Measurements from ENCODE around the gene KCNQ1. TPM values are rescaled to one million over a fixed set of nuclear protein-coding genes. Genes with fewer than 3 reads are reported as not detected.

Gene KCNQ1
- polyA plus RNA-seq, 4 donors: 2.3 to 13.0 (median 10.0) TPM

DNA sequence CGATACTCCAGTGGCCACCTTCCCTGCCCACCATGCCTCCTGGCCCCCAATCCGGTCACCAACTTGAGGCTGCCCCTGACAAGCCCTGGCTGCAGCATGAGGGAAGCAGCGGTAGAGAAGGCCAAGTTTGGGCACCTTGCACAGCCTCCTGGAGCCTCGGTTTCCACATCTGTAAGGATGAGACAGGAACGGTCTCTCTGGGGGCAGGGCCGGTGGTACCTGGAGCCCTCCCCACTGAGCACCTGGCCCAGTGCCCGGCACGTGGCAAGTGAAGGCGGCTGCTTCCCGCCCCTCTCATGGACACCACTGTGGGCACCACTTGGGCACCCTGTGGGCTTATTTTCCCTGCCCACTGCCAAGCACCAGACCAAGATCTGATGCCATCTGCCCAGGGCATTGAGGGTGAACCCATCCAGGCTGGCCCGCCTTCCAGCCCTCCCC lies 363.0 kb downstream of the KCNQ1 start:
- DNase-seq (ENCODE audit: low read depth in 4 of 4, low spot score in 3 of 4): no peak

DNA sequence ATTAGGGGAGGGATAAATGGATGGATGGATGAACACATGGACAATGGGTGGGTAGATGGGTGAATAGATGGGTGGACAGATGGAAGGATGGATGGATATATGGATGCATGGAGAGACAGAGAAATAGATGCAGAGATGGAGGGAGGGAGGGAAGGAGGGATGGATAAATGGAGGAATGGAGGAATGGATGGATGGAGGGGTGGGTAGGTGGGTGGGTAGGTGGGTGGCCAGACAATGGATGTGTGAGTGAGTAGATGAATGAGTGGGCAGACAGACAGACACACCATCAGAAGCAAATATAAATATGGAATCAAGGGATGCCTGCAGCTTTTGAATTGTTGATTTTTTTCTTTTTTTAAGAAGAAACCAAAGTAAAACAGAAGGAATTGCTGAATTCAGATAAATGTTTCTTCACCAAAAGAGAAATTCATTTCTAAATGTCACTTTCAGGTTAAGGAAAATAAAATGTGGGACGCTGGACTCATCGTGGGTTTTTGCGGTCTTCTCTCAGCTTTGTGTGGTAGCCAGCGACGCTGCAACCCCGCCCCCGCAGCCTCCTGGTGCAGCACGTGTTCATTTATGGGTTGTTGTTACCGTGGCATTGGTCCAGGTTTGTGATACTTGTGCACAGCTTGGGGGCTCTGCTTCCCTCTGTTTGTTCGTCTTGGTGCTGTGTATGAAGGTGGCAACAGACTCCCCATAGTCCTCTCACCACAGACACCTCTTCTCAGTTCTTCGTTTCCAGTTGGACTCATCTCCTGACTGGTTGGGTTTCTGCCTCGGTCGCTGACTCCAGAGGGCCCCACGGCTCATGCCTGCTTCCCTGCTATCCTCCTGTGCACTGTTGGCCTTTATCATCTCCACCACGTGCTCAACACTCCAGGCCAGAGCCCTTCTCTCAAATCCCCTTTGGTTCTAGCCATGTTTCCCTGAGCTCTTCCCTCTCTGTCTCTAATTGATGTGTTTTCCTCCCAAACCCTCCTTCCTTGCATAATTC lies 364.3 kb downstream of the KCNQ1 start:
- DNase-seq (ENCODE audit: low read depth in 4 of 4, low spot score in 3 of 4): no peak

DNA sequence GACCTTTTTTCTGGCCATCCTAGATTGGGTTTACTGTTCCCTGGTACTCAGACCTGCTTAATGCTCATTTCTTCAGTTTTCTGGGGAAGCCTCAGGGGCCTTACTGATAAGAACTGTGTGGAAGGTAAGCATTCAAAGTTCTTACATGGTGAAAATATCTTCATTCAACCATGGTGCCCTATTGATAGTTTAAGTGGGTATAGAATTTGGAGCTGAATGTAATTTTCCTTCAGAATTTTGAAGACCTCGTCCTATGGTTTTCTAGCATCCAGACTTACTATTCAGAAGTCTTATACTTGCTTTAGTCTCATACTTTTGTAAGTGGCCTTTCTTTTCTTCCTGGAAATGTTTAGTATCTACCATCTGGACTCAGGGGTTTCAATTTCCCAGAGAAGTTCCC lies 365.0 kb downstream of the KCNQ1 start:
- DNase-seq (ENCODE audit: low read depth in 4 of 4, low spot score in 3 of 4): no peak

DNA sequence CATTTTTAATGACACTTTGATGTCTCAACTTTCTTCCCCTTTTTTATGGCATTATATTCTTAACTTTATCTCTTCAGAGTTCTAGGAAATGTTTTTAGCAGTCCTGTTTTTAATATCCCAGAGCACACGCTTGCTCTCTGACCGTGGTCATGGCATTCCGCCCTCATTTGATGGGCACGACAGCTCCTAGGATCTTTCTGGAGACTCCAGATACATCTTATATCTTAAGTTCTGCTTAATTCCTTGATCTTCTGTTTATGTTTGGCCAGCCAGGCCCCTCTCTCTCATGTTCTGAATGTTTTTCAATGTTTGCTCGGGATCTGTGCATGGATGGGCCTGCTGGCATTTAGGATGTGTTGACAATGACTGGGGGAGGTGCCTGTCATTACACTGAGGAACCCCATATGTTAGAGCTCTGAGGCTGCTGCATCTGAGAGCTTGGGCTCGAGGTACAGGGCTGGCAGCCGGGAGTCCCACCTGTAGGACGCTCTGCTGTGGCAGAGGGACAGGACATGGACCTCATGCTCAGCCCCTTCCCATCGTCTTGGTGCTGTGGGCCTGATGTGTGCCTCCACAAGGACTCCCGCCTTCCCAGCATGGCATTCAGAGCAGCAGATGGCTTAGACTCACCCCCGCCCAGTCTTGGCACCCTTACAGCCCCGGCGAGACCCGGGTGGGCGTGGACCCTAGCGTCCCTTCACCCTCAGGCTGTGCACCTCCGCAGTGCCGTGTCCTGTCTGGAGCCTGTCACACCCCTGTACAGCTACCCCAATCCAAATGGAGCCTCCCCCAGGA lies 365.8 kb downstream of the KCNQ1 start:
- DNase-seq (ENCODE audit: low read depth in 4 of 4, low spot score in 3 of 4): no peak

DNA sequence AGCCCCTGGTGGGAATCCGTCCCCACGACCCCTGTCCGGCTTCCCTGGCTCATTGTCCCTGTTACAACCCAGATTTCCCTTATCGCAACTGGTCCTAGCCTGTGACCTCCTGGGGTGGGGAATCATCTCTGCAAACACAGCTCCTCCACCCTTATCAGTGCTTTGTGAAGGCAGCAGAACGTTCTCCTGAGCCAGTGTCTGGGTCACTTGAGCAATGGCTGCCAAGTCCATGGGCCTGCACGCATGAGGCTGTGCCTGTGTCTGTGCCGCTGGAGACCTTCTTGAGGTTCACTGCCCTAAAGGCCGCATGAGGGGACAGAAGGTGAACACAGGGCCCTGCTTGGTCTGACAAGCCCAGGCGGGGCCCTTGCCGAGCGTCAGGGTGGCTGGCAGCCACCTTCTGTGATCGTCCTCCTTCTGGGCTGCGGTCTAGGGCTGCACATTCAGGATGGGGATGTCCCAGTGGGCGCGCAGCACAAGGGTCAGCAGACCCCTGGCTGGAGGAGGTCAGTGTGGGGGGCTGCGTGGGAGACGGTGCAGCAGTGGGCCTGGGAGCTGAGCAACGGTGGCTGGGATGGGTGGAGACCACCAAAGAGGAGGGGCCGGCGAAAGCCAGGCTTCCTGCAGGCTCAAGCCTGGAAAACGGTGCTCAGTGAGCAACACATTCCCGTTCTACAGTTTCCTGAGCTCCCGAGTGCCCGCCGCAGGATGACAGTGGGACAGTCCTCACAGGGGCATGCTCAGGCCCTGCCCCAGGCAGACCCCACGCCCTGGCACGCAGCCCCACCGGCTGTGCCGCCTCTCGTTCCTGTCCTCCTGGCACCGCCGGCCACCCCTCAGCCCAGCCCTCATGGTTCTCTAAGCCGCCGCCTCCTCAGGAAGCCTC lies 366.6 kb downstream of the KCNQ1 start:
- DNase-seq (ENCODE audit: low read depth in 4 of 4, low spot score in 3 of 4): no peak

DNA sequence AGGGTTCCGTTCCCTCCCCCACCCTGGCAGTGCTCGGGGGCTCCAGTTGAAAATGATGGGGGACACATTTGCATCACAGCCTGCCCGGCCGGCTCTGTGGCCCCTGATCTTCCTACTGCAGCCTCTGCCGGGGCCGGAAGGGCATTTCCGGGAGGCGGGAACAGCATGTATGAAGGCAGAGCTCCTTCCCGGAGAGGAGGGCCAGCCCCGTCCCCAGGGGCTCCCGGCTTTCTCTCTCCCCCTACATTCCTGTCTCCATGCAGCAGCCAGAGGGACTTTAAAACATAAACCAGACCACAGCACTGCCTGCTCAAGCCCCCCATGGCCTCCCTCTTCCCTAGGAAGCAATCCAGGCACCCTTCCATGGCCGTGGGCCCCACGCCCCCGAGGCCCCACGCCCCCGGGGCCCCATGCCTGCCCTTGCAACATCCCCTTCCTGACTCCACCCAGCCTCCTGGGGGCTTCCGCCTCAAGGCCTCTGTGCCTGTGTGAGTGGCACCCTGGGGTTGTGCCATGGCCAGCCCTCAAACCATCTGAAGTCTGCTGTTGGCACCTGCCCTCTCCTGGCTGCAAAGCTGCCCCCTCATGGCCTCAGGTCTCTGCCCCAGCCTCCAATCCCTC lies 367.7 kb downstream of the KCNQ1 start:
- DNase-seq (ENCODE audit: low read depth in 4 of 4, low spot score in 3 of 4): peak in 1 of 4 donors; percentile 66

DNA sequence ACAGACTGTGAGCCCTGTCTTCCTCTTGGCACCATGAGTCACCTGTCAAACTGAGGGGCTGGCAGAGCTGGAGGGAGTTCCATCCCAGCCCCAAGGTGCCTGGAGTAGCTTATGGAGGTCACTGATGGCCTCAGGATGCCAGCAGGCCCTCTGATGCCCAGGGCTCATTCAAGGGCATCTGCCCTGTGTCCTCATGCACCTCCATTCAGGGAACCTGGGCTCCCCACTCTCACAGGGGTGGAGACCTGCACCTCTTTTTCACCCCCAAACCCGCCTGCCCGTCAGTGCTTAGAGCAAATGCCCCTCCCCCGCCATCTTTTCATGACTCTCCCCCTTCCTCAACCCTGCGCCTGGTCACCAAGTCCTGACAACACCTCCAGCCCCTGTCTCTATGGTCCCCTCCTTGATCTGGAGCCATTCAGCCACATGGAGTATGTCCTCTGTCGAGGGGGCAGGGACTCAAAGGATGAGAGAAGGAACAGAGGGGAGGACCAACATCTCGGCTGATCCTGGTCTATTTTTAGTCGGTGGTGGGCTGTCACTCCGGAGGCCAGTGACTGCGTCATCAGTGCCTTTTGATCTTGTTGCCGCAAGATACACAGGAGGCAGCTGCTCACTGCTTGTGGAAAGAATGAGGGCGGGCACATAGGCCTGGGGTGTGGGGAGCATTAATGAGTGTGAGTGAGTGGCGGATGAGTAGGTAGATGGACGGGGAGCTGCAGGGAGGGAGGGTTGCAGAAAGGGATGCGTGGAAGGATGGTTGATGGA lies 368.5 kb downstream of the KCNQ1 start:
- DNase-seq (ENCODE audit: low read depth in 4 of 4, low spot score in 3 of 4): no peak

DNA sequence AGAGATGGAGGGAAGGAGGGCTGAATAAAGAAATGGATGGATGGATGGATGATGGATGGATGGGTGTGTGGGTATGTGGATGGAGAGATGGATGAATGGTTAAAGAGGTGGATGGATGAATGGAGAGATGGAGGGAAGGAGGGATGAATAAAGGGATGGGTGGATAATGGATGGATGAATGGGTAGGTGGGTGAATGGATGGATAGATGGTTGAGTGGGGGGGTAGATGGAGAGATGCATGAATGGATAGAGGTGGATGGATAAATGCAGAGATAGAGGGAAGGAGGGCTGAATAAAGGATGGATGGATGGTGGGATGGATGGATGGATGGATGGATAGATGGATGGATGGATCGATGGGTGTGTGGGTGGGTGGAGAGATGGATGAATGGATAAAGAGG lies 369.2 kb downstream of the KCNQ1 start:
- no peak for DNase-seq (ENCODE audit: low read depth in 4 of 4, low spot score in 3 of 4)

DNA sequence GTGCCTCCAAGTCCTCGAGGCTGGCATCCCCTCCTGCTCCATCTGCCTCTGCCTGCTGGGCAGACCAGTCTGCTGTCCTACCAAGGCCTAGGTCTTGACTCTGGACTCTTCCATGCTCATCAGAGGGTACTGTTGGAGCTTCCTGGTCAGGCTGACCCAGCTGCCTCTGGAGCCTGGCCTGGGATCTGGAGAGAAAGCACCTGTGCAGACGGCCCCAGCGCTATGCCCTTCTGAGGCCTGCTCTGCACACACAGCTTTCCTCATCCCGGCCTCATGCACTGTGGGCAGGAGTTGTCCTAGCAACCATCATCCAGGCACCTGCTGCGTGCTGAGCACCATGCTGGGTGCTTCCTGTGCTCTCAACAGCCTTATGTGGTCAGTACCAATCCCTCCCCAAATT lies 369.9 kb downstream of the KCNQ1 start:
- DNase-seq (ENCODE audit: low read depth in 4 of 4, low spot score in 3 of 4): no peak

DNA sequence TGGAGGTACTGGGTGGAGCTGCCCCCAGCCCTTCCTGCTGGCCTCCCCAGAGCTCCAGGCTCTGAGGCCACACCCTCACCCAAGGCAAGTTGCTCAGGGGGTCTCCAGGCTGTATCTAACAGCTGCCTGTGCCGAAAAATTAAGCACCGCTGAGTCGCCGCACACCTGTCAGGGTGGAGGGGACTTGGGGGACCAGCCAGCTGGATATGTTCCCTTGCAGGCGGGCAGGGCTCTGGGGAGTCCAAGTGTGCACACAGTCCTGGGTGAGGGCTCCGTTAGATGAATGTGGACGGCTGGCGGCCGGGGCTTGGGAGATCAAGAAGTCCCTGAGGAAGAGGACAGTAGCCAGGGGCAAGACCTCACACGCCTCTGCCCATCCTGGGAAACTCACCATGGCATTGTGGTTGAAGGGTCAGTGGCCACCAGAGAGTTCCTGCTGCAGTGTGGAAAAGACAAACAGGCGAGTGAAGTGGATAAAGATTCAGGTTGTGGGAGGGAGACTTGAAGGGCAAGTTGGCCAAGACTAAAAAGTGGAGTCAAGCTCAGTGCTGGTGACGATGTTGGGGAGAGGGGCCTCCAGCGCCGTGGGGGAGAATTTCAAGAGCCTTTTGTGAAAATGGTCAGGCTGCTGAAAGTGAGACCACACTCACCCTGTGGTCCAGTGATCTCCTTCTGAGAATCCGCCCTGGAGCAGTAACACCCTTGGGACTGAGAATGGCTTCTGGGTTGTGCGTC lies 371.1 kb downstream of the KCNQ1 start:
- DNase-seq (ENCODE audit: low read depth in 4 of 4, low spot score in 3 of 4): no peak

DNA sequence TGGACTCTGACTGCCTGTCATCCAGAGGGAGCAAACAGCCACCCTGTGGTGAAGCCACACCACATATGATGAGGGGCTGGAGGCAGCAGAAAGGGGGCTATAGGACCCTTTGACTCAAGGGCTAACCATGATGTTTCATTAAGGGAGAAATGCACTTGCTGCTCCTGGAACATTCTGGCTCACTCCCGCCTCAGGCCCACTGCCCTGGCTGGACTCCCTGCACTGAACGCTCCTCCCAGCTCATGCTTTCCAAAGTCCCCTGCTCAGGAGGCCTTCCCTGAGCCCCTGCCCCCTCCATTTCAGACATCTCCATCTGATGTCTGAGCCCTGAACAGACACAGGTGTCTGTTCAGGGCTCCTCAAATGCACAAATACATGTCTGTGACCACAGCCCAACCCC lies 371.7 kb downstream of the KCNQ1 start:
- DNase-seq (ENCODE audit: low read depth in 4 of 4, low spot score in 3 of 4): no peak

DNA sequence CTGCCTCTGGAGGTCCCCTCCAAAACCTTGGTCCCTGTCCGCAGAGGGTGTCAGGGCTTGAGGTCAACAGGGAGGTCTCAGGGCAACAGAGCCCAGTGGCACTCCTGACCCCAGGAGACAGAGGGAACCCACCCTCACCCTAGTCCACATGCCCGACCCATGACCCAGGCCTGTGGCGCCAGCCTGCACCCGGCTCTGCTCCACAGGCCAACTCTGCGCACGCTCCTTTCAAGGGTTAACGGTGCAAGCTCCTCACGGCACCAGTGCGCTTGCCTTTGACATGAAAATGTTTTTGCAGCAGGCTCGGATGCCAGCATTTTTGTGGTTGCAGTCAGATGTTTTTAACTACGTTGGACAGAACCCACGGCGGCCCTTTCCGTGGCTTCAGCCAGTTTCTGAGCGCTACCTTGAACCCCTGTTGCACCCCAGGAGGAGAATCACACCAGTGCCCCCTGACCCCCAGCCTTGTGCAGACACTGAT lies 372.2 kb downstream of the KCNQ1 start:
- no peak for DNase-seq (ENCODE audit: low read depth in 4 of 4, low spot score in 3 of 4)

DNA sequence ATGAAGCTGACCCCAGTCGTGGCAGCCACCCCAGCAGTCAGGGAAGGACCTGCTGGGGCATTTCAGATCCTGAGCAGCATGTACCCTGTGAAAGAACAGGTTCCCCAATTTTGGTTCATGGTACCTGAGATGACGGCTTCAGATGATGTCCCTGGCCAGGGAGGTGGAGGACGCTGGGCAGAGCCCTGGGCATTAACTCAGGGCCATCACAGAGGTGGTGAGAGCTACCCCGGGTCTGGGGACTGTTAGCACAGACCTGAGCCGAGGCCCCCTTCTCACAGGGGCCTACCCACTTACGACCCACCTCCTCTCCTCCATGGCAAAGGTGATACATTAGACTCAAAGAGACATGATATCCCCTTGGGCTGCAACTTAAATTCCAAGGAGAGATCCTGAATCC lies 372.6 kb downstream of the KCNQ1 start:
- no peak for DNase-seq (ENCODE audit: low read depth in 4 of 4, low spot score in 3 of 4)

DNA sequence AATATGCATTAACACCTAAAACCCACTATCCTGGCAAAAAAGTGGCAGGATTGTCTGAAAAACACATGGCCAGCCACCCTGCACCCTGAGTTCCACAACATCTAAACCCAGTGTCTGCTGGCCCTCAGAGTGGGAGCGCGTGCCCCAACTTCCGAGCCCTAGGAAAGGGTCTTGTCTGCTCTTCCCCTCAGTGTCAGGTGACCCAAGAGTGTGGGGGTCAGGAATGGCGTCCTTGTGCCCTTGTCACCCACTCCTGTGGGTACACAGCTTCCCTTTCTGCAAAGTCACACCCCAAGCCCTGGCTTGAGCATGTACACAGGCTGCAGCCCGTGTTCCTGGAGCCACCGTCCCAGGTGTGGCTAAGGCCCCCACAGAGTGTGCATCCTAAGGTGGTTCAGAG lies 373.2 kb downstream of the KCNQ1 start:
- DNase-seq (ENCODE audit: low read depth in 4 of 4, low spot score in 3 of 4): no peak

DNA sequence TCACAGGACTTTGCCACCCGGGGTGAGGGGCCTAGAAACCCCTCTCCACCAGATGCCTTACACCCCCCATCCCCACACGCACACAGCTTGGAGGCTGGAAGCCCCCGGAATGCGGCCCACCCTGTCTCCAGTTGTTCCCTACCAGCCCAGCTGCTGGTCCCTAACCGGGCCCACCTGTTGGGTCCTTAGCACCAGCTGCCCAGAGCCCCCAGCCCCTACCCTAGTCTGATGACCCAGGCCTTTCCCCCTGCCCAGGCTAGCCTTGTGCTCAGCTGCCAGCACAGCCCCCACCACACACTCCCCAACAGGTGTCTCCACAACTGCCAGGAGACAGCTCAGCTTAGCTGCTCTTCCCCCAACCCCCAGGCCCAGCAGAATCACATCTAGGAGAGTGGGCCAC lies 373.7 kb downstream of the KCNQ1 start:
- DNase-seq (ENCODE audit: low read depth in 4 of 4, low spot score in 3 of 4): no peak

DNA sequence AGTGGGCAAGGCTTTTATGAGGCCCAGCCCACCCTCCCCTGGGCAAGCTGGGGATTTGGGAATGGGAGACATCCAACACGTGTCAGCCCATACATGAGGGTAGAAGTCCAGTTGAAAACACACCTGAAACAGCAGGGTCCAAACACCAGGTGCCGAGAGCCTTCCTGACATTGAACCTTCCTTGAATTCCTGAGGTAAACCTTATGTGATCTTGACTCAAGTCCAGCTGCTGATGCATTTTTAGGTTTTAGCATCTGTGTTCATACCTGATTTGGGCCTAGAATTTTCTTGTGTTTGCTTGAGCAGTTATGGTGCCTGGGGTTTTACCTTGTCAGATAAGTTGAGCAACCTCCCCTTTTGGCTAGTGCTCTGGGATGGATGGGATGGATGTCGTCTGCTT lies 374.5 kb downstream of the KCNQ1 start:
- DNase-seq (ENCODE audit: low read depth in 4 of 4, low spot score in 3 of 4): no peak

DNA sequence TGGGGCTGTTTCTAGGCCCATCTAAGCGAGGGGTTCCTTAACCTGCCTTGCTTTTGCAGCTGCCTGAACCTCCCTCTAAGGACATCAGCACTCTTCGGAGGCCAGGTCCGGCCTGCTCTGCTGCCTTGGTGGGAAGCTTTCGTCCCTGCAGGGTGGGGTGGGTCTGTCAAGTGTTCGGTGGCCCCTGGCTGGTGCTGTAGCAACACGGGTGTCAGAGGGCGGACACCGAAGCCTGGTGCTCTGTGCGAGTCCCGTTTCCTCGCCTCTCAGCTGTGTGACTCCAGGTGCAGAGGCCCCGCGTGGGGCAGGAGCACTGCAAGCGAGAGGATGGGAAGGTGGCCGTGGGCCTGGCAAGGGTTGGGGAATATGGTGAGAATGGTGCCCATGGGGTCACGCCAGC lies 376.2 kb downstream of the KCNQ1 start:
- DNase-seq (ENCODE audit: low read depth in 4 of 4, low spot score in 3 of 4): no peak

DNA sequence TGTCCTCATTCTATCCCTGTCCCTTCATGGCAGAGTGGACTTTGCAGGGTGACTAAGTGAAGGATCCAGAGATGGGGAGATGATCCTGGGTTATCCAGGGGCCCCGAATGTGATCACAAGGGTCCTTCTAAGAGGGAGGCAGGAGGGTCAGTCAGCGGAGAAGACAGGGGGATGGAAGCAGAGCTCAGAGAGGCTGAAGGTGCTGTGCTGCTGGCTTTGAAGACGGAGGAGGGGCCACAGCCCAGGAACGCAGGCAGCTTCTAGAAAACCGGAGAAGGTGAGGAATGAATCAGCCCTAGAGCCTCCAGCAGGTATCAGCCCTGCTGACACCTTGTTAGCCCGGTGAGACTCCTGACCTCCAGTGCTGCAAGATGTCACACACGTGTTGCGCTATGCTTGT lies 377.1 kb downstream of the KCNQ1 start:
- DNase-seq (ENCODE audit: low read depth in 4 of 4, low spot score in 3 of 4): no peak

DNA sequence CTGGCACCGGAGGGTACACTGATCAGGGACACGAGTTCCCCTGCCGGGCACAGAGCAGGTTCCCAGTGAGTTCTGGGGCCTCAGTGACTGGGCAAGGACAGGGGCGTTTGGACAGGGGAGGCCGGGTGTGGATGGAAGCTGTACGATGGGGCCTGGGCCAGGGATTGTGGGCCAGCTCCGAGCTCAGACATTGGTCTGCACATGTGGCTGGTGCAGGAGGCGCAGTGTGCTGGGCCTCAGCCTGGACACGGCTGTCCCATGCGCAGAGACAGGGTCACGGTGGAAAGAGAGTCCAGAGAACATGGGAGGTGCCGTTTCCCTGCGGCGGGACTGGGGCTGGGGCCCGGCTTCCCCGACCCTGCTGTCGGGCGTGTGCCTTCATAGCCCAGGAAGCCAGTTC lies 380.0 kb downstream of the KCNQ1 start:
- DNase-seq (ENCODE audit: low read depth in 4 of 4, low spot score in 3 of 4): no peak
